GM13977 (cell line): ENCODE measurements around the gene CDC6.

ENCODE experiments used
- DNase-seq: peaks from one replicate; pipeline ENCODE4 v3.0.0; 2012; ENCODE audit warnings: low spot score
- in situ Hi-C: fragments of 300-500 bp; cut with MboI; formaldehyde crosslinking; loops from one replicate; pipeline ENCODE4 v1.12.0; 2022; ENCODE audit warnings: low sequenced_read_pairs, low pct_unique_long_range_greater_than_20kb, mixed read lengths, inconsistent platforms; ENCODE audit not compliant: unreplicated experiment
- TF ChIP-seq, protein P1 (sequence below): IDR thresholded peaks from 2 replicates; pipeline ENCODE4 v1.5.1; 2012; ENCODE audit warnings: mild to moderate bottlenecking, control low read depth; ENCODE audit not compliant: insufficient read depth; ENCODE audit errors: extremely low read depth, missing control alignments

Gene CDC6

DNA sequence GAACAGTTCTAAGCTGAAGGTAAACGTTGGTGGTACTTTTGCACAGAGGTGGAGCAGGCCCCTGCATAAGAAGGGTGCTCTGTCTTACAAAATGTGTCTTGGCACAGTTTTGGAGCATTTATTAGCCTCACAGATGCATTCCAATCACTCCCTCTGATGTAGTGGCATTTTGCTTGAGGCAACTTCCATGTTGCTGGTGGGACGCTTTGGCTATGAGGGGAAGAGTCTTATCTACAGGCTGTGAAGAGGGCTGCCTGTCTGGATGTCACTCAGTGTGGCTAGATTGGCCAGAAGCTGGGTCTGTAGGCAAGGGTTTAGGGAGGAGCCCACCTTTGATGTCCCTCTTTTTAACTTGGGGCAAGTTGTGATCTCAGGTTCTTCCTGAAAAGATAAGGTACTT lies 18.7 kb downstream of the CDC6 start:
- DNase-seq = no peak
- TF ChIP-seq, protein P1, sequence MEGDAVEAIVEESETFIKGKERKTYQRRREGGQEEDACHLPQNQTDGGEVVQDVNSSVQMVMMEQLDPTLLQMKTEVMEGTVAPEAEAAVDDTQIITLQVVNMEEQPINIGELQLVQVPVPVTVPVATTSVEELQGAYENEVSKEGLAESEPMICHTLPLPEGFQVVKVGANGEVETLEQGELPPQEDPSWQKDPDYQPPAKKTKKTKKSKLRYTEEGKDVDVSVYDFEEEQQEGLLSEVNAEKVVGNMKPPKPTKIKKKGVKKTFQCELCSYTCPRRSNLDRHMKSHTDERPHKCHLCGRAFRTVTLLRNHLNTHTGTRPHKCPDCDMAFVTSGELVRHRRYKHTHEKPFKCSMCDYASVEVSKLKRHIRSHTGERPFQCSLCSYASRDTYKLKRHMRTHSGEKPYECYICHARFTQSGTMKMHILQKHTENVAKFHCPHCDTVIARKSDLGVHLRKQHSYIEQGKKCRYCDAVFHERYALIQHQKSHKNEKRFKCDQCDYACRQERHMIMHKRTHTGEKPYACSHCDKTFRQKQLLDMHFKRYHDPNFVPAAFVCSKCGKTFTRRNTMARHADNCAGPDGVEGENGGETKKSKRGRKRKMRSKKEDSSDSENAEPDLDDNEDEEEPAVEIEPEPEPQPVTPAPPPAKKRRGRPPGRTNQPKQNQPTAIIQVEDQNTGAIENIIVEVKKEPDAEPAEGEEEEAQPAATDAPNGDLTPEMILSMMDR = no peak
- in situ Hi-C loops = no loop called here

DNA sequence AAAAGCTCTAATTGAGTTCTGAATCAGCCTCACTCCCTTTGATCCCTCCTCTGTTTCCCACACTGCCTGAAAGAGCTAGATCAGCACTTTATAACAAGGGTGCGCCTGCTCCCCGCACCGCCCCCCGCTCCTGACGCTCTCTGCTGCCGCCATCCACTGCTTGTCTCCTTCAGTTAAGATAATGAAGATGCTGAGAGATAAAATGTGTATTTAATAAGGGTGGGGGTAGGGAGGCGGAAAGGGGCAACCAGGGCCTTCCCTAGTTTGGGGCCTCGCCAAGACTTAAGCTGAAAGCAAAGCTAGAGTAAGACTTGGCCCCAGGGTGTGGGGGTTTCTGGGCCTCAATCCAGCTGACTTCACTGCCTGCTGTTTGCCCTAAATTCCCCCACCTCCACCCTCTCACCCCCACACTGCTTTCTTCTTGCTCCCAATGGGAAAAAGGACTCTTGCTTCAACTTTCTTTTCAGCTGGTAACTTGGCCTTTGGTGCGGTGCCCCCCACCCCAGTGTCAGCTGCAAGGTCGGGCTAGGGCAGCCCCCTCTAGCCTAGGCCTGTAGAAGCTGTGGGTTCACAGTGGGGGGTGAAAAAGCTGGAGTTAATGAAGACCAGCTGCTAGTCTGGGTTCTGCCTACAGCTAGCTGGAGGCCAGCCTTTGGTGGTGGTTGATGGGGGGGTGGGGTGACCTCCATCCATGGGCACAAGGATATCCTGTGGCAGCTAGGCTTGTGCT lies 19.5 kb downstream of the CDC6 start:
- TF ChIP-seq, protein P1 = no peak
- DNase-seq = no peak
- in situ Hi-C loops = no loop called here

DNA sequence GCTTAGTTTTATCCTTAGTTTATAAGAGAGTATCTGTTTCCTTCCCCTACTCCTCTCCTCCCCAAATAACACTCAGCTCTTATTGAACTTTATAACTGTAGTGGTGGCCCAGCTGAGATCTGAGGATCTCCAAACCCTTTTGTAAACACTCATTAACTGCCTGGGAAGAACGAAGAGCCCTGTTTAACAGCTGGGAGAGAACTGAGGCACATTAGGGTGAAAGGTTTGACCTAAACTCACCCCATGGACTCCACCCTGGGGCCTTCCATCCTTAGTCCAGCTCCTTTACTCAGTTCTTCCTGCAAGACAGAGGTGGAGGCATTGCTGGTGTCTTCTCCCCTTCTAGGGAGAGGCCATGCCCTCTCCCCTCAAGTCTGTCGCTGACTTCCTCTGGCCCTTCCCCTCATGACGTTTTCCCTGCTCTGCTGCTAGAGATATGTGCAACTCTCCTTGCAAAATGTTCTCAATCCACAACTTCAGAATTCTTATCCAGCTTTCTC lies 20.1 kb downstream of the CDC6 start:
- no peak for DNase-seq
- TF ChIP-seq, protein P1 = no peak
- in situ Hi-C loops = no loop called here

DNA sequence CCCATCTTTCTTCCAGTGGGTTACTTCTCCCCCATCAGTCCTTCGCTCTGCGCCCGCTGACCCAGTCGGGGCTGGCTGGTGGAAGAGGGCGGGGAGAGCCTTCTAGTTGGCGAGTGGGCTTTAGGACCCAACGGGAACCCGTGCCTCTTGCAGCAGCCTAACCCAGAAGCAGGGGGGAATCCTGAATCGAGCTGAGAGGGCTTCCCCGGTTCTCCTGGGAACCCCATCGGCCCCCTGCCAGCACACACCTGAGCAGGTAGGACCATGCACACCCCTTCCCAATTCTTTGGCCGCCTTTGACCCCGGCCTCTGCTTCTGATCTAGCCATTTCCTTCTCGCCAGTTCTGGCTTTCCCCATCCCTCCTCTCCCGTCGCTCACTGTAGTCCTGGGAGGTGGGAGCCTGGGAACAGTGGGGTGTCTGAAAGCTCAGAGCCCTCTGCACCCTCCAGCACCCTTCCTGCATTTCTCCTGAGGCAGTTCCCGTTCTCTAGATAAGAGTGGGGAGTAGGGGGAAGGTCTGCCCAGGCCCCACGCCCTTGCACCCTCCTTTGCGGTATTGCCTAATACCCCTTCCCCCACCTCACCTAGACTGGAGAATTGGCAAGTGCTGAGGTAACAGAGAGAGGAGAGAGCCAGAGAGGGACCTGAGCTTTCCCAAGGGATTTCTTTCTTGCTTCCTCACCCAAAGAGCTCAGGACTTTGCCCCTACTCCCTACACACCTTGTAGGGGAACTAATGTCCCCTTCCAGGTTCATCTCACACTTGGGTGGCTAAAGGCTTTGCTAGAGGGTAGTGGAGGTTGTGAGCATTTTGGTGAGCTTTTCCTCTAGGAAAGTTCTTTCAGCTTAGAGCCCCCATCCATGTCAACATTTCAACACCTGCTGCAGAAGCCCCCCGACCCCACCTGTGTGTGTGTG lies 21.6 kb downstream of the CDC6 start, which contains the start of gene RARA:
Gene RARA, plus strand, starts transcription at position 150 of the 918 bp plus-strand sequence. CDS start 22,039 bp downstream, outside the sequence.
- peak; percentile 76 for DNase-seq
- in situ Hi-C loops = no loop called here

DNA sequence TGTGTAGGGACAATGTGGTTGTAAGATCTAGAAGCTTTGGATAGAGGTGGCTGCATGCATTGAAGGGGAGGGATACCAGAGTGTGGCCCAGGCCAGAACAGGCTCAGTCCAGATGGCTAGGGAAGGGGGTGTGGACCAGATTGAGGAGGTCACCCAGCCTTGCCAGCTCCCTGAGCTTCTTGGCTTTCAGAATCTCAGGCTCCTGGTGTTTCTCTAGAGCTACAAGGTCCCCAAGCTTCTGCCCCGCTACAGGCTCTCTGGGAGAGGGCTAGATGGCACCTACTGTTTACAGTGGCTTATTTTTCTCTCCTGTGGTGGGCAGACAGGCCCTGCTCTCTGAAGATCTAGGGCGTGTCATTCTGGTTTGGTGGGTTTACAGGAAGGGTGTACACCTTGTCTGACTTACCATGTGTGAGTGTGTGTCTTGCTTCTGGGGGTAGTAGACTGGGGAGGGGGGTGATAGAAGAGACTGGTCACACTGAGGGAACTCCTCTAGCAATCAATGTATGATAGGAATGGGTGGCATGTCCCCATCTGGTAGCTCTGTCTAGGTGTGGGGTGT lies 22.4 kb downstream of the CDC6 start:
- in situ Hi-C loops = no loop called here
- peak; percentile 26 for DNase-seq
- TF ChIP-seq, protein P1 = no peak

More for the DNA sequence above, 21.6 kb downstream of the CDC6 start, which contains the start of gene RARA:
- TF ChIP-seq, protein P1 = no peak

DNA sequence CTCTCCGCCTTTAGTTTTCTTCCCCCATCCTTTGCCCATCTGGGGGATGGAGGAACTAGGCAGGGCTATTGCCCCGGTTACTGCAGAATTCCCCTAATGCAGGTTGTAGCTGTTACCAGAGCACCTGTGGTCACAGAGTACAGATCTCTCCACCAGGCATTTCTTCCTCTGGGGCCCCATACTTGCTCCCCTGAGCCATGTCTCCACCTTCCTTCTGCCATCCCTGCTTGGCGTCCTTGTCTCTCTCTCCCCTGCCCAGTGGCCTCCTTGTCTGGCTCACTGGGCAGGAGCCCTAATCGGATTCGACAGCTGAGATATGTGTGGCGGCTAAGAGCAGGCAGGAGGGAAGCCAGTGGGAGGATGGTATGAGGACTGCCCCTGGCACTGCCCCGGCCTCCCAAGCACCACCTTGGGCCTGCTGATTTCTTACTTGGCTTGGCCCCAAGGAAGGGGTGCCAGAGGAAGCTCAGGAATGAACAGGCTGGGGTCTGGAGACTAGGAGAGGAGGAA lies 23.3 kb downstream of the CDC6 start:
- in situ Hi-C loops = no loop called here
- peak; percentile 54 for DNase-seq
- TF ChIP-seq, protein P1 = no peak
